ENCODE results near the gene GAS2L3. TPM values are rescaled to one million over a fixed set of nuclear protein-coding genes. Genes with fewer than 3 reads are reported as not detected.

Gene GAS2L3
- 1 to 10 TPM; 1.2 to 9.4 (median 2.8) TPM for total RNA-seq
- long read RNA-seq: 0 reads

DNA sequence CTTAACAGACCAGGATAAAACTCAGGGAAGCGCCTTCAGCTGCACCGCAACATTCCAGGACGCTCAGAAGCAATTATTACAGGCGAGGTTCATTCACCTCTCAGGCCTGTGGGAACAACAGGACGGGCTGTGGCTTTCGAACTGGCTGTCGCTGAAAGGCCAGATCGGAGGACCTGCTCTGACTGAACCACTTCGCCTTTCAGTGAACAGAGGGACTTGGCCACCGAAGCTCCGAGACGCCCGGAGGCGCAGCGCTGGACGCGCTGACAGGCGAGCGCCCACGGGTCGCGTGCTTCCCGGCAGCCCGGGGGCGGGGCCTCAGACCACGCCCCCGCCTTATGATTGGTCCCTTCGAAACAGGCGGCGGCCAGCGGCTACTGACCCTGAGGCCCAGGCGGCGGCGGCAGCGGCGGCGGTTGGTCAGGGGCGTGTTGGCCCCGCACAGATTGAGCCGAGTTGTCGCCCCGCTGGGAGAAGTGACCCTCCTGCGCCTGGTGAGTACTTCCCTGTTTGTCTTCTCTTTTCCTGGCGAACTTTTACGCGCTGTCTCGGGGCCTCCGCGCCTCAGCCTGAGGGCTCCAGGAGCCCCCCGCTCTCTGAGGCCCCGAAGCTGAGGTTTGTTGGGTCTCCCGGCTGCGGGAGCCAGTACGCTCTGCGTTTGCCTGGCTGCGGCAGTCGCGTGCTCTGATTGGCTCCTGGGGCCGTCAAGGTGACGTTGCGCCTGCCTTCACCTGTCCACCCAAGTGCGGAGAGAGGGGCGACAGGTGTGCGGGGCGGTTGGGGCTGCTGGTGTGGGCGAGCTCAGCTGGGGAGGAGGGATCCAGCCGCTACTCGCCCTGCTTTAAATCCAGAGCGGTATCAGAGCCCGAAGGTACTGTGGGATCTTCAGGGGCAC is at the start of gene GAS2L3:
Gene GAS2L3 (plus strand): TSS at position 393 of the 895 bp plus-strand sequence. CDS start 21,221 bp downstream, outside the sequence.
- Histone ChIP-seq H3K9me3 (no peaks in the 10 kb centered on the region), H3K4me1 (peaks cover 0 to 7% (median 0%) of the 10 kb centered on the region in 4 donors), H3K36me3 (no peaks in the 10 kb centered on the region), H3K4me3 (peak within 1 kb of the TSS; percentile 61 to 80 (median 70)), H3K27ac (peak within 1 kb of the TSS; percentile 18 to 81 (median 66)), H3K27me3 (no peaks in the 10 kb centered on the region)
- intact Hi-C loops (cut with DNase I): no loop called here
- TF ChIP-seq POLR2A (IDR thresholded peaks at IDR 0.05): peak; percentile 88
- TF ChIP-seq, protein P1, sequence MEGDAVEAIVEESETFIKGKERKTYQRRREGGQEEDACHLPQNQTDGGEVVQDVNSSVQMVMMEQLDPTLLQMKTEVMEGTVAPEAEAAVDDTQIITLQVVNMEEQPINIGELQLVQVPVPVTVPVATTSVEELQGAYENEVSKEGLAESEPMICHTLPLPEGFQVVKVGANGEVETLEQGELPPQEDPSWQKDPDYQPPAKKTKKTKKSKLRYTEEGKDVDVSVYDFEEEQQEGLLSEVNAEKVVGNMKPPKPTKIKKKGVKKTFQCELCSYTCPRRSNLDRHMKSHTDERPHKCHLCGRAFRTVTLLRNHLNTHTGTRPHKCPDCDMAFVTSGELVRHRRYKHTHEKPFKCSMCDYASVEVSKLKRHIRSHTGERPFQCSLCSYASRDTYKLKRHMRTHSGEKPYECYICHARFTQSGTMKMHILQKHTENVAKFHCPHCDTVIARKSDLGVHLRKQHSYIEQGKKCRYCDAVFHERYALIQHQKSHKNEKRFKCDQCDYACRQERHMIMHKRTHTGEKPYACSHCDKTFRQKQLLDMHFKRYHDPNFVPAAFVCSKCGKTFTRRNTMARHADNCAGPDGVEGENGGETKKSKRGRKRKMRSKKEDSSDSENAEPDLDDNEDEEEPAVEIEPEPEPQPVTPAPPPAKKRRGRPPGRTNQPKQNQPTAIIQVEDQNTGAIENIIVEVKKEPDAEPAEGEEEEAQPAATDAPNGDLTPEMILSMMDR (IDR thresholded peaks at IDR 0.05): no peak
- 0% methylated on average over 4 of the region's 70 CpGs for WGBS (ENCODE audit: insufficient coverage, low coverage, low lambda C conversion rate, missing lambda C conversion rate)
- ATAC-seq: peak; percentile 95 to 99 (median 99)
- peak; percentile 93 to 95 (median 93) for DNase-seq

DNA sequence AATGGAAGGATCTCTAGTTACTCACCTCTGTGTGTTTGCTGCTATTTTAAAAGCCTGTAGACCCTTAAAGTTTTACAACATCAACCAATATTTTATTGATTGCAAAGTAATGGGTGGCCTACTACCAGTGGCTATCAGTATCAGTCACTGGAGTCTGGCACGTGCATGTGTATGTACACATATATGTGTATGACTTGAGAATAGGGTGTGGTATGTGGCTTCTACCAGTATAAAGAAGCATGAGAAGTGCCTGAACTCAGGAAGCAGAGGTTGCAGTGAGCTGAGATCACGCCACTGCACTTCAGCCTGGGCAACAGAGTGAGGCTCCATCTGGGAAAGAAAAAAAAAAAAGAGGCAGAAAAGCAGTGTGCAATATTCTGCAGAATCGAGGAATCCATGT is 45.5 kb upstream of the GAS2L3 start:
- no peaks in the 10 kb centered on the region for H3K9me3 ChIP-seq
- peaks cover 0 to 18% (median 9%) of the 10 kb centered on the region in 4 donors for H3K36me3 ChIP-seq
- DNase-seq (no peak), ATAC-seq (peak in 2 of 4 donors; percentile 9 to 14)
- peak overlapping the region in 1 of 3 donors; percentile 35 for H3K27ac ChIP-seq
- intact Hi-C loops (cut with DNase I): no loop called here
- H3K4me1 ChIP-seq: peaks cover 0 to 47% (median 18%) of the 10 kb centered on the region in 4 donors
- TF ChIP-seq POLR2A (IDR thresholded peaks at IDR 0.05): no peak
- TF ChIP-seq, protein P1 (IDR thresholded peaks at IDR 0.05): no peak
- no peaks in the 10 kb centered on the region for H3K27me3 ChIP-seq
- WGBS (ENCODE audit: insufficient coverage, low coverage, low lambda C conversion rate, missing lambda C conversion rate): 42% methylated on average over 2 of the region's 3 CpGs
- no peak overlapping the region for H3K4me3 ChIP-seq

DNA sequence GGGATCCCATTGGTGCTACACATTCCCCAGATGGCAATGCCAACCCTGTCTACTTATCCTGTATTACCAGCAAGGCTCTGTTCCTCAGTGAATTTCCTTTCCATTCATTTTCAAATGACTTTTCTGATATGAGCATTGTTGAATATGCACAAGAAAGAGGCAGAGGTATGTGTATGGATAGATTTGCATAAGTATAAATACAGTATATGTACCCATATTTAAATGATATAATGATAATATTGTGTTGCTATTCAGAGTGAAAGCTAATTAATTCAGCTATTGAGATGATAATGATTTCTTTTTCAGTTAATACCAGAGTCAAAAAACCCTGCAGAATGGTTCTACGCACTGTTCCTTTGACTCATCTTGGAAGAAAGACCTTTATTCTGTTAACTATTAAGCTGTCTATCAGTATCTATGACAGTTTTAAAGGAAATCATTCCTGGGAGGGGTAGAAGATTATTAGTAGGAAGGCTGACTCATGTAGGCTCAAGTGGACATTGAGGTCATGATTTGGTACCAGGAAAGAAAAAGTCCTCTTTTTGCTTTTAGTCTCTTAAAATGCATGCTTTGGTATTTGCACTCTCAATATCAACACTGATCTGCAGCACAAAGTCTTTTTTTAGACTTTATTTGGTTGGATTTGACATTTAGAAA is 44.9 kb upstream of the GAS2L3 start:
- no peak for TF ChIP-seq POLR2A (IDR thresholded peaks at IDR 0.05)
- TF ChIP-seq, protein P1 (IDR thresholded peaks at IDR 0.05): no peak
- ATAC-seq: peak in 2 of 4 donors; percentile 45 to 77

DNA sequence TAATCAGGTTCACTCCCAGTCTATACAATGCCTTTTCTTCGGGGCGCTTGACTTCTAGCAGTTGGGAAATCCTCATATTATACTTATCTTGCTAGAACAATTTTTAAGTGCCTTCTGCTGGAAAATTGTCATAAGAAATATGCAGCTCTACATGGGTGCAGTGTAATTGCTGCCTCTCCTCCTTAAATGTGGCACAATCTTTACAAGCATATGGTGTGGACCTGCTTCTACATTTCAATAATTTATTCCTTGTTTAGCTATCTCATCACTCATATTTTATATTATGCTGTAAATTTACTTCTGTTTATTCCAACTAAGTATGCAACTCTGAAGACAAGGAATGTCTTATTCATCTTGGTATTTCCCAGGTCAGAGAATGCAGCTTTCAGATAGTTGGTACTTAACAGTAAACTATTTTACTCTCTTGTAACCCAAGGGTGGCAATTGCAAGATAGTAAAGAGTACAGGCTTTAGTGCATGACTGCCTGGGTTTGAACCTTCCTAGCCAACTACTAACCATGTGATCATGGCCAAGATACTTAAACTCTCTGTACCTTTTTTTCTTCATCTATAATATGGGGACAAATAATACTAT is 43.6 kb upstream of the GAS2L3 start:
- no peak for DNase-seq
- H3K27ac ChIP-seq: peak overlapping the region in 1 of 3 donors; percentile 68
- 73% methylated on average over 2 of the region's 2 CpGs for WGBS (ENCODE audit: insufficient coverage, low coverage, low lambda C conversion rate, missing lambda C conversion rate)
- no peaks in the 10 kb centered on the region for H3K9me3 ChIP-seq
- H3K36me3 ChIP-seq: peaks cover 0 to 25% (median 13%) of the 10 kb centered on the region in 4 donors
- no peak for ATAC-seq
- TF ChIP-seq, protein P1 (IDR thresholded peaks at IDR 0.05): no peak
- no peak for TF ChIP-seq POLR2A (IDR thresholded peaks at IDR 0.05)
- no peaks in the 10 kb centered on the region for H3K27me3 ChIP-seq
- no peak overlapping the region for H3K4me3 ChIP-seq
- intact Hi-C loops (cut with DNase I): no loop called here
- H3K4me1 ChIP-seq: peaks cover 0 to 37% (median 16%) of the 10 kb centered on the region in 4 donors

More for the DNA sequence above, 44.9 kb upstream of the GAS2L3 start:
- H3K27ac ChIP-seq: peak overlapping the region in 2 of 3 donors; percentile 15 to 68
- no peaks in the 10 kb centered on the region for H3K27me3 ChIP-seq
- peaks cover 0 to 44% (median 18%) of the 10 kb centered on the region in 4 donors for H3K4me1 ChIP-seq
- H3K9me3 ChIP-seq: no peaks in the 10 kb centered on the region
- 50% methylated on average over 1 of the region's 1 CpG for WGBS (ENCODE audit: insufficient coverage, low coverage, low lambda C conversion rate, missing lambda C conversion rate)
- no peak for DNase-seq
- no peak overlapping the region for H3K4me3 ChIP-seq
- intact Hi-C loops (cut with DNase I): no loop called here
- peaks cover 0 to 23% (median 9%) of the 10 kb centered on the region in 4 donors for H3K36me3 ChIP-seq
